ENCODE measurements around the gene POU2AF2.

The POU2AF2 gene

GRCh38 chr11:111246956-111247355 is 1.4 kb downstream of the POU2AF2 start:
- H3K4me3 ChIP-seq (ENCODE audit: low read depth, low read length): no peak overlapping the region
- no peaks in the 10 kb centered on the region for H3K27me3 ChIP-seq (ENCODE audit: insufficient read depth, low read depth, severe bottlenecking)
- no peak overlapping the region for H3K27ac ChIP-seq
- no peaks in the 10 kb centered on the region for H3K9me3 ChIP-seq (ENCODE audit: severe bottlenecking)
- DNase-seq: no peak
- H3K36me3 ChIP-seq: no peaks in the 10 kb centered on the region
- no peak for TF ChIP-seq CTCF (IDR thresholded peaks at IDR 0.05; ENCODE audit: low read depth, low read length)

GRCh38 chr11:111250936-111251335 is 5.4 kb downstream of the POU2AF2 start:
- no peaks in the 10 kb centered on the region for H3K36me3 ChIP-seq
- H3K9me3 ChIP-seq (ENCODE audit: severe bottlenecking): no peaks in the 10 kb centered on the region
- H3K27me3 ChIP-seq (ENCODE audit: insufficient read depth, low read depth, severe bottlenecking): no peaks in the 10 kb centered on the region
- no peak for DNase-seq
- H3K27ac ChIP-seq: no peak overlapping the region
- H3K4me3 ChIP-seq (ENCODE audit: low read depth, low read length): no peak overlapping the region
- no peak for TF ChIP-seq CTCF (IDR thresholded peaks at IDR 0.05; ENCODE audit: low read depth, low read length)

- Histone ChIP-seq H3K9me3 (ENCODE audit: severe bottlenecking) (no peaks in the 10 kb centered on the region), H3K4me3 (ENCODE audit: low read depth, low read length) (no peak overlapping the region), H3K27me3 (ENCODE audit: insufficient read depth, low read depth, severe bottlenecking) (no peaks in the 10 kb centered on the region), H3K36me3 (no peaks in the 10 kb centered on the region), H3K27ac (no peak overlapping the region)
- no peak for DNase-seq
- TF ChIP-seq CTCF (IDR thresholded peaks at IDR 0.05; ENCODE audit: low read depth, low read length): no peak
These were observed 7.6 kb downstream of the POU2AF2 start for GRCh38 chr11:111253131-111253530.

- TF ChIP-seq CTCF (IDR thresholded peaks at IDR 0.05; ENCODE audit: low read depth, low read length): no peak
- Histone ChIP-seq H3K36me3 (no peaks in the 10 kb centered on the region), H3K27ac (no peak overlapping the region)
These were observed 8.1 kb downstream of the POU2AF2 start for GRCh38 chr11:111253630-111254029.

GRCh38 chr11:111258046-111258445 is 12.5 kb downstream of the POU2AF2 start:
- no peaks in the 10 kb centered on the region for H3K36me3 ChIP-seq
- no peaks in the 10 kb centered on the region for H3K27me3 ChIP-seq (ENCODE audit: insufficient read depth, low read depth, severe bottlenecking)
- no peak for DNase-seq
- TF ChIP-seq CTCF (IDR thresholded peaks at IDR 0.05; ENCODE audit: low read depth, low read length): no peak
- no peaks in the 10 kb centered on the region for H3K9me3 ChIP-seq (ENCODE audit: severe bottlenecking)
- H3K4me3 ChIP-seq (ENCODE audit: low read depth, low read length): no peak overlapping the region
- H3K27ac ChIP-seq: no peak overlapping the region

More at GRCh38 chr11:111253630-111254029, 8.1 kb downstream of the POU2AF2 start:
- no peaks in the 10 kb centered on the region for H3K27me3 ChIP-seq (ENCODE audit: insufficient read depth, low read depth, severe bottlenecking)
- no peak overlapping the region for H3K4me3 ChIP-seq (ENCODE audit: low read depth, low read length)
- no peak for DNase-seq
- no peaks in the 10 kb centered on the region for H3K9me3 ChIP-seq (ENCODE audit: severe bottlenecking)

GRCh38 chr11:111259896-111260295 is 14.4 kb downstream of the POU2AF2 start:
- Histone ChIP-seq H3K27me3 (ENCODE audit: insufficient read depth, low read depth, severe bottlenecking) (no peaks in the 10 kb centered on the region), H3K4me3 (ENCODE audit: low read depth, low read length) (no peak overlapping the region), H3K9me3 (ENCODE audit: severe bottlenecking) (no peaks in the 10 kb centered on the region), H3K36me3 (no peaks in the 10 kb centered on the region), H3K27ac (no peak overlapping the region)
- TF ChIP-seq CTCF (IDR thresholded peaks at IDR 0.05; ENCODE audit: low read depth, low read length): no peak
- no peak for DNase-seq
